Activated B cell treated with CpG ODN at 0.5 μM for 24 hours (primary cell): ENCODE measurements around the gene FHAD1. TPM values are rescaled to one million over a fixed set of nuclear protein-coding genes. Genes with fewer than 3 reads are reported as not detected.

Experiments used
- ATAC-seq: fragments of 200-7000 bp; cut with Tn5 transposase; one replicate; pipeline ENCODE4 v1.10.0; 2021; ENCODE audit warnings: low read depth, mild to moderate bottlenecking, moderate library complexity
- CTCF ChIA-PET: fragments of 350-600 bp; sonication (Branson Sonifier 250); formaldehyde crosslinking; loops from one replicate; lab custom pipeline; 2021; ENCODE audit warnings: antibody characterized with exemption; lab: Charles Lee
- POLR2A ChIA-PET: fragments of 350-600 bp; sonication (Branson Sonifier 250); formaldehyde crosslinking; loops from one replicate; lab custom pipeline; 2021; ENCODE audit warnings: antibody characterized with exemption; lab: Charles Lee
- DNase-seq: peaks from one replicate; pipeline ENCODE4 v3.0.0; 2022
- H3K27ac Mint-ChIP-seq: one replicate; pipeline ENCODE4 v1.8.0; 2020; ENCODE audit warnings: mixed read lengths
- H3K27me3 Mint-ChIP-seq: one replicate; pipeline ENCODE4 v1.8.0; 2021; ENCODE audit warnings: mixed read lengths
- H3K36me3 Mint-ChIP-seq: one replicate; pipeline ENCODE4 v1.8.0; 2021; ENCODE audit warnings: low read depth, mixed read lengths
- H3K4me1 Mint-ChIP-seq: one replicate; pipeline ENCODE4 v1.8.0; 2021; ENCODE audit warnings: mixed read lengths
- H3K4me3 Mint-ChIP-seq: one replicate; pipeline ENCODE4 v1.8.0; 2020; ENCODE audit warnings: mild to moderate bottlenecking, mixed read lengths
- H3K9me3 Mint-ChIP-seq: one replicate; pipeline ENCODE4 v1.8.0; 2020; ENCODE audit warnings: mixed read lengths
- intact Hi-C: fragments of 100-400 bp; cut with micrococcal nuclease; formaldehyde crosslinking; loops from one replicate; pipeline ENCODE4 v1.15.1; 2024
- total RNA-seq: library from RNA; stranded (reverse); gene quantifications from 2 replicates; pipeline ENCODE4 v1.2.3, GENCODE V29; 2022
- TF ChIP-seq, protein P1 (sequence below): fragments of 200-600 bp; IDR thresholded peaks from one replicate; pipeline ENCODE4 v1.8.0; 2022; ENCODE audit warnings: antibody characterized with exemption, mild to moderate bottlenecking

Gene FHAD1
- total RNA-seq, 1 donor from 2014 or later = not detected

GRCh38 chr1:15401391-15402055 lies 154.5 kb downstream of the FHAD1 start:
- Mint-ChIP-seq H3K4me3 (no peak overlapping the region), H3K36me3 (no peaks in the 10 kb centered on the region), H3K9me3 (no peaks in the 10 kb centered on the region), H3K27me3 (no peaks in the 10 kb centered on the region), H3K4me1 (no peaks in the 10 kb centered on the region), H3K27ac (no peak overlapping the region)
- TF ChIP-seq, protein P1, sequence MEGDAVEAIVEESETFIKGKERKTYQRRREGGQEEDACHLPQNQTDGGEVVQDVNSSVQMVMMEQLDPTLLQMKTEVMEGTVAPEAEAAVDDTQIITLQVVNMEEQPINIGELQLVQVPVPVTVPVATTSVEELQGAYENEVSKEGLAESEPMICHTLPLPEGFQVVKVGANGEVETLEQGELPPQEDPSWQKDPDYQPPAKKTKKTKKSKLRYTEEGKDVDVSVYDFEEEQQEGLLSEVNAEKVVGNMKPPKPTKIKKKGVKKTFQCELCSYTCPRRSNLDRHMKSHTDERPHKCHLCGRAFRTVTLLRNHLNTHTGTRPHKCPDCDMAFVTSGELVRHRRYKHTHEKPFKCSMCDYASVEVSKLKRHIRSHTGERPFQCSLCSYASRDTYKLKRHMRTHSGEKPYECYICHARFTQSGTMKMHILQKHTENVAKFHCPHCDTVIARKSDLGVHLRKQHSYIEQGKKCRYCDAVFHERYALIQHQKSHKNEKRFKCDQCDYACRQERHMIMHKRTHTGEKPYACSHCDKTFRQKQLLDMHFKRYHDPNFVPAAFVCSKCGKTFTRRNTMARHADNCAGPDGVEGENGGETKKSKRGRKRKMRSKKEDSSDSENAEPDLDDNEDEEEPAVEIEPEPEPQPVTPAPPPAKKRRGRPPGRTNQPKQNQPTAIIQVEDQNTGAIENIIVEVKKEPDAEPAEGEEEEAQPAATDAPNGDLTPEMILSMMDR = no peak
- ATAC-seq = no peak
- ChIA-PET POLR2A (no interaction called here), CTCF (interaction anchor here (1.0 kb wide), 1 partner anchor 29 kb away, joined by 3 read pairs; no protein-coding TSS in a partner anchor)
- no peak for DNase-seq
- intact Hi-C loops = no loop called here

- Mint-ChIP-seq H3K36me3 (no peaks in the 10 kb centered on the region), H3K27ac (no peak overlapping the region), H3K9me3 (no peaks in the 10 kb centered on the region), H3K27me3 (peaks cover 4% of the 10 kb centered on the region), H3K4me1 (no peaks in the 10 kb centered on the region), H3K4me3 (no peak overlapping the region)
- CTCF ChIA-PET = no interaction called here
- no peak for ATAC-seq
- POLR2A ChIA-PET = interaction anchor here (1.7 kb wide), 1 partner anchor 14 kb away, joined by 4 read pairs; no protein-coding TSS in a partner anchor
- TF ChIP-seq, protein P1 = no peak
- no peak for DNase-seq
- intact Hi-C loops = no loop called here
Measured at GRCh38 chr1:15402809-15403450, 155.9 kb downstream of the FHAD1 start.

DNA sequence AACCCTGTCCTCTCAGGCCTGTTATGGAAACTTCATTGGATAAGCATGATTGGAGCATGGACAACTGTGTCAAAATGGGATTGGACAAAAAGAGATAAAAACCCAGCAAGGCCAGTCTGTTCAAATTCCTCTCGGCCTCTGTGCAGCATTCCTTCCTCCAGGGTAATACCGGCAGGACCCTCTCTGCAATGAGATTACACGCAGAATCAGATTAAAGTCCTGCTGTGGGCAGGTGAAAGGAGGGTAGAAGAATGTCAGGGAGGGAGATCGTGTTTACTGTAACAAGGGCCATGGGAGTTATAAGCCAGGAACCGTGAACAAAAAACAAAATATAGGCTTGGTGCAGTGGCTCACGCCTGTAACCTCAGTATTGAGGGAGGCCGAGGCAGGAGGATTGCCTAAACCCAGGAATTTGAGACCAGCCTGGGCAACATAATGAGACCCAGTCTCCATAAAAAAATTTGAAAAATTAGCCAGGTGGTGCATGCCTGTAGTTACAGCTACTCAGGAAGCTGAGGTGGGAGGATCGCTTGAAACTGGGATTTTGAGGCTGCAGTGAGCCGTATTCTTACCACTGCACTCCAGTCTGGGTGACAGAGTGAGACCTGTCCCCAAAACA lies 157.0 kb downstream of the FHAD1 start:
- H3K27me3 Mint-ChIP-seq = peaks cover 4% of the 10 kb centered on the region
- peaks cover 2% of the 10 kb centered on the region for H3K4me1 Mint-ChIP-seq
- ChIA-PET CTCF (no interaction called here), POLR2A (interaction anchor here (1.7 kb wide), 1 partner anchor 13 kb away, joined by 4 read pairs; no protein-coding TSS in a partner anchor)
- intact Hi-C loops = no loop called here
- DNase-seq (no peak), ATAC-seq (no peak)
- TF ChIP-seq, protein P1 = no peak
- no peak overlapping the region for H3K4me3 Mint-ChIP-seq
- no peaks in the 10 kb centered on the region for H3K9me3 Mint-ChIP-seq
- H3K36me3 Mint-ChIP-seq = no peaks in the 10 kb centered on the region
- H3K27ac Mint-ChIP-seq = no peak overlapping the region

GRCh38 chr1:15405106-15405850 lies 158.3 kb downstream of the FHAD1 start:
- Mint-ChIP-seq H3K4me3 (no peak overlapping the region), H3K36me3 (peaks cover 1% of the 10 kb centered on the region), H3K27me3 (peaks cover 4% of the 10 kb centered on the region), H3K9me3 (no peaks in the 10 kb centered on the region), H3K4me1 (peaks cover 4% of the 10 kb centered on the region), H3K27ac (no peak overlapping the region)
- DNase-seq (no peak), ATAC-seq (no peak)
- POLR2A ChIA-PET = no interaction called here
- CTCF ChIA-PET = no interaction called here
- TF ChIP-seq, protein P1 = no peak
- intact Hi-C loops = no loop called here
